ENCODE data around the gene VASN.

The VASN gene

GRCh38 chr16:4373356-4373908, 1.8 kb downstream of the VASN start:
- no peak for DNase-seq

GRCh38 chr16:4373909-4374742, 2.5 kb downstream of the VASN start:
- no peak for DNase-seq

- DNase-seq, result no peak
These were observed 4.1 kb downstream of the VASN start for GRCh38 chr16:4375717-4376116.

DNA sequence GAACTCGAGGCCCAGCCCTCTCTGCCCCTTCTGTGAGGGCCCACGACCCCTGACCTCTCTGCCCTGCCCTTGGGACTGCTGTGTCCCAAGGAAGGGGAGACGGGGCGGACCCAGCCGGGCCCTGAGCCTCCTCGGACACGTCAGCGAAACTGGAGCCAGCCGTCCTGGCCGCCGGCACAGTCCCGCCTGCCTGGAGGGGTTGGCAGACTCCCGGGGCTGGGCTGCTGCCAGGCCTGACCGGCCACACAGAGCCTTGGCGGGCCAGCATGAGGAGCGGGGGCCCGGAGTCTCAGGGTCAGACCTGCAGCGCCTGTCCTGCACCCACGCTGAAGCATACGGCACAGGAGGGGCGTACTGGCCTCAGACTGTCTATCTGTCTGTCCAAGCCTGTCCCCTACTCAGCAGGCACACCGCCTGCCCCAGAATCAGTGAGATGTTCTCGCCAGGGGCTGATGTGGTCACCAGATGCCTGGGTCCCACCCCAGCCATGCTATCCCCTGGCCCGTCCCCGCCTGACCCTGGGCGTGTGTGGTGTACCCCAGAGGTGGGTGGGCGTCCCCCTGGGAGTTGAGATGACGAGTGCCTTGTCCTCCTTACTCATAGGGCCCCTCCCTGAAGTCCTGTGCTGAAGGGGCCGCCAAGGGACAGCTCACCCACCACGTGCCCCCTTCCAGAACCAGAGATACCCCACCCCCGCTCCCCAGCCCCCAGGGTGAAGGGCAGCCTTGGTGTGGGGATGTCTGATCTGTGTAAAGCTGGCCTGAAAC, 4.7 kb downstream of the VASN start:
- no peak for DNase-seq

DNA sequence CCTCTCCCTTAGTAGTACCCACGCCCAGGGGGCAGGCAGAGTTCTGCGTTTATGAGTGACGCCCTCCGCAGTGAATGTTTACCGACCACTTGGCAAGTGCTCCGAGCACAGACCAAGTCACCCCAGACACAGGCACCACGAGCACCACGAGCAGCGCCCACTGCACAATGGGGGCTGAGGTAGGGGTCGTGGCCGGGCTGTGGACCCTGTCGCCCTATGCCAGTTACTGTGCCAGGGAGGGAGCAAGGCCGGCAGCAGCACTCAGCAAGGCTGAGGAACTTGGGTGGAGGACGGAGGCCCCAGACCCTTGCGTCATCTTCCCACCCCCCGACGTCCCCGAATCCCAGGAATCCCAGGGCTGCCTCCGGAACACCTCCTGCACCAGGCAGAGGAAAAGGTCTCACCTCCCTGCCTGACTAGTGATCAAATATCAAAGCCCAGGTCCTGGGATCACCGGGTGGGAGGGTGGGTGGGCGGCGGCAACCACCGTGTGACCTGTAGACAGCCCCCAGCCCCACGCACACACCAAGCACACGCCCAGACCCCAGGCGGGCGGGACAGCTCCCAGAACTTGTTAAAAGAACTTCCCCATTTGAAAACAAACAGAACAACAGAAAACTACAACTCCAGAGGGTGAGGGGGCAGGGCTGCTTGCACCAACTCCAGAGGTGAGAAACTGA, 5.4 kb downstream of the VASN start:
- DNase-seq, result no peak

DNA sequence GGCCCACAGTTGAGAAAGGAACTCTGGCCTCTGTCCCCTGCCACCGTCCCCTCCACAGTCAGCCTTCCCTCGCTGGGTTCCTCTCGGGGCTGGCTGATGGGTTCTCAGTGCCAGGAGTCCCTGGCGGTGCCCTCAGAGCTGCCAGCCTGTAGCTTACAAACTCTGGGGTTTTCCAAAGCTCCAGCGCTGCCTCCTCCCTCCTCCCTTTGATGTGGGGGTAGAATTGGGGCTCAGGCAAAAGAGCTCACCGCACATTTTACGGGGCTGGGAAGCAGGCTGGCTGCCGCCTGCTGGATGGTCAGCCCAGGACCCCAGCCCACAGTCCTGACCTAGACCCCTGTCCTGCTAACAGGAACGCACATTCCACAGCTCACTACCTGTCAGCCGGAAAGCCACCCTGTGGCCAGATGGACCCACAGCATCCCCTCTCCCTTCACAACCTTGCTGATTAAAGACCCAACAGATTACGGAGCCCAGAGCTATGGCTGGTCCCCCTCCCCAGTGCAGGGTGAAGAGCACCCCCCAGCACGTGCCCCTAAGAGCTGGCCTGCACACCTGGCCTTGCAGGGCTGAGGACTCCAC, 6.0 kb downstream of the VASN start:
- no peak for DNase-seq

DNA sequence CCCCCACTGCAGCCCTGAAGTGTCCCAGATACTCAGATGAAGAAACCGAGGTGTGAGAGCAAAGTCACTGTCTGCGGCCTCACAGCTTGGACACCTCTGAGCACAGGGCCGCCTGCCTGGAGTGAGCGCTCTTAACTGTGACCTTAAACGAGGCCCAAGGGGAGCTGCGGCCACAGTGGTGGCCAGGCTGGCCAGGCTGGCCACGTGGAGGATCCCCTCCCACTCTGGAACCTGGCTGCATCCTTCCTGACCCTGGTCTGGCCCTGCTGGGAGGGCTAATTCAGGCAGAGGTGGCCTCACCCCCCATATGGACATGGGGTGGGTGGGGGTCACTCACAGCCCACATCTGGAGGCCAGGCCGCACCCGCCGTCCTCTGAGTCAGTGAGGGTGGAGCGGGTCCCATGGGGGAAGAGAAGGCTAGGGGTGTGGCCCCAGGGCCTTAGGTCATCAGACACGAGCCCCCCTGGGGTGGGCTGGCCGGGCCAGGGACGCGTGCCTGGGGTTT, 6.6 kb downstream of the VASN start:
- DNase-seq, result no peak

DNA sequence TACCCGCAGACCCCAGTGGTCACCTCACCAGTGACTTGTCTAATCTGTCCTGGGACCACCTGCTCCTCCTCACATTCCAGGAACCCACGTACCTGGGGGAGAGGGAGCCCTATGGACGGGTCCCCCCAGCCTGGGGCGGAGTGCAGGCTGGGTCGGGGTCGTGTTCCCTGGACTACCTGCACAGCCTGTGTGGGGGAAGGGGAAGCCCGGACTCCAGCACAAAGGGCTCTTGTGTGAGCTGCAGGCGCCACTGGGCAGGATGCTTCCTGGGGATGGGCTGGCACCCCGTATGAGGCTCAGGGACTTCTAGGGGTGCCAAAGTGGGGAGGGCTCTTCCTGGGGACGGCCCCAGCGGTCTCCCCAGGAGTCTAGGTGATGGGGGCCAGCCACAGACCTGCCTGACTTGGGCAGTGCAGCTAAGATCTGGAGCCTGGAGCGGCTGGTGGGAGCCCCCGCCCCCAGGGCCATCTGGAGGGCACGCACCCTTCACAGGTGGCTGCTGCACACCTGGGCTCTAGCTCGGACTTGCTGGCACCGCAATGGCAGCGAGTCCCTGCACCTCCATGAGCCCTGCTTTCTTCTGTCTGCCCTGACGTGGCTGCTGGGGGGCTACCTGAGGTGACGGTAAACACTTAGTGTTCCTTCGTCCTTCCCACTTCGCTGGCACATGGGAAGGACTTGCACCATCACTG, 7.5 kb downstream of the VASN start:
- DNase-seq, result no peak

GRCh38 chr16:4380119-4381063, 8.7 kb downstream of the VASN start:
- no peak for DNase-seq

DNA sequence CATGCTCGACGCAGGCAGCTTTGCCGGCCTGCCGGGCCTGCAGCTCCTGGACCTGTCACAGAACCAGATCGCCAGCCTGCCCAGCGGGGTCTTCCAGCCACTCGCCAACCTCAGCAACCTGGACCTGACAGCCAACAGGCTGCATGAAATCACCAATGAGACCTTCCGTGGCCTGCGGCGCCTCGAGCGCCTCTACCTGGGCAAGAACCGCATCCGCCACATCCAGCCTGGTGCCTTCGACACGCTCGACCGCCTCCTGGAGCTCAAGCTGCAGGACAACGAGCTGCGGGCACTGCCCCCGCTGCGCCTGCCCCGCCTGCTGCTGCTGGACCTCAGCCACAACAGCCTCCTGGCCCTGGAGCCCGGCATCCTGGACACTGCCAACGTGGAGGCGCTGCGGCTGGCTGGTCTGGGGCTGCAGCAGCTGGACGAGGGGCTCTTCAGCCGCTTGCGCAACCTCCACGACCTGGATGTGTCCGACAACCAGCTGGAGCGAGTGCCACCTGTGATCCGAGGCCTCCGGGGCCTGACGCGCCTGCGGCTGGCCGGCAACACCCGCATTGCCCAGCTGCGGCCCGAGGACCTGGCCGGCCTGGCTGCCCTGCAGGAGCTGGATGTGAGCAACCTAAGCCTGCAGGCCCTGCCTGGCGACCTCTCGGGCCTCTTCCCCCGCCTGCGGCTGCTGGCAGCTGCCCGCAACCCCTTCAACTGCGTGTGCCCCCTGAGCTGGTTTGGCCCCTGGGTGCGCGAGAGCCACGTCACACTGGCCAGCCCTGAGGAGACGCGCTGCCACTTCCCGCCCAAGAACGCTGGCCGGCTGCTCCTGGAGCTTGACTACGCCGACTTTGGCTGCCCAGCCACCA, 9.7 kb downstream of the VASN start:
- no peak for DNase-seq

DNA sequence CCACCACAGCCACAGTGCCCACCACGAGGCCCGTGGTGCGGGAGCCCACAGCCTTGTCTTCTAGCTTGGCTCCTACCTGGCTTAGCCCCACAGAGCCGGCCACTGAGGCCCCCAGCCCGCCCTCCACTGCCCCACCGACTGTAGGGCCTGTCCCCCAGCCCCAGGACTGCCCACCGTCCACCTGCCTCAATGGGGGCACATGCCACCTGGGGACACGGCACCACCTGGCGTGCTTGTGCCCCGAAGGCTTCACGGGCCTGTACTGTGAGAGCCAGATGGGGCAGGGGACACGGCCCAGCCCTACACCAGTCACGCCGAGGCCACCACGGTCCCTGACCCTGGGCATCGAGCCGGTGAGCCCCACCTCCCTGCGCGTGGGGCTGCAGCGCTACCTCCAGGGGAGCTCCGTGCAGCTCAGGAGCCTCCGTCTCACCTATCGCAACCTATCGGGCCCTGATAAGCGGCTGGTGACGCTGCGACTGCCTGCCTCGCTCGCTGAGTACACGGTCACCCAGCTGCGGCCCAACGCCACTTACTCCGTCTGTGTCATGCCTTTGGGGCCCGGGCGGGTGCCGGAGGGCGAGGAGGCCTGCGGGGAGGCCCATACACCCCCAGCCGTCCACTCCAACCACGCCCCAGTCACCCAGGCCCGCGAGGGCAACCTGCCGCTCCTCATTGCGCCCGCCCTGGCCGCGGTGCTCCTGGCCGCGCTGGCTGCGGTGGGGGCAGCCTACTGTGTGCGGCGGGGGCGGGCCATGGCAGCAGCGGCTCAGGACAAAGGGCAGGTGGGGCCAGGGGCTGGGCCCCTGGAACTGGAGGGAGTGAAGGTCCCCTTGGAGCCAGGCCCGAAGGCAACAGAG, 10.5 kb downstream of the VASN start:
- DNase-seq, result no peak

DNA sequence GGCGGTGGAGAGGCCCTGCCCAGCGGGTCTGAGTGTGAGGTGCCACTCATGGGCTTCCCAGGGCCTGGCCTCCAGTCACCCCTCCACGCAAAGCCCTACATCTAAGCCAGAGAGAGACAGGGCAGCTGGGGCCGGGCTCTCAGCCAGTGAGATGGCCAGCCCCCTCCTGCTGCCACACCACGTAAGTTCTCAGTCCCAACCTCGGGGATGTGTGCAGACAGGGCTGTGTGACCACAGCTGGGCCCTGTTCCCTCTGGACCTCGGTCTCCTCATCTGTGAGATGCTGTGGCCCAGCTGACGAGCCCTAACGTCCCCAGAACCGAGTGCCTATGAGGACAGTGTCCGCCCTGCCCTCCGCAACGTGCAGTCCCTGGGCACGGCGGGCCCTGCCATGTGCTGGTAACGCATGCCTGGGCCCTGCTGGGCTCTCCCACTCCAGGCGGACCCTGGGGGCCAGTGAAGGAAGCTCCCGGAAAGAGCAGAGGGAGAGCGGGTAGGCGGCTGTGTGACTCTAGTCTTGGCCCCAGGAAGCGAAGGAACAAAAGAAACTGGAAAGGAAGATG, 11.2 kb downstream of the VASN start:
- no peak for DNase-seq

DNA sequence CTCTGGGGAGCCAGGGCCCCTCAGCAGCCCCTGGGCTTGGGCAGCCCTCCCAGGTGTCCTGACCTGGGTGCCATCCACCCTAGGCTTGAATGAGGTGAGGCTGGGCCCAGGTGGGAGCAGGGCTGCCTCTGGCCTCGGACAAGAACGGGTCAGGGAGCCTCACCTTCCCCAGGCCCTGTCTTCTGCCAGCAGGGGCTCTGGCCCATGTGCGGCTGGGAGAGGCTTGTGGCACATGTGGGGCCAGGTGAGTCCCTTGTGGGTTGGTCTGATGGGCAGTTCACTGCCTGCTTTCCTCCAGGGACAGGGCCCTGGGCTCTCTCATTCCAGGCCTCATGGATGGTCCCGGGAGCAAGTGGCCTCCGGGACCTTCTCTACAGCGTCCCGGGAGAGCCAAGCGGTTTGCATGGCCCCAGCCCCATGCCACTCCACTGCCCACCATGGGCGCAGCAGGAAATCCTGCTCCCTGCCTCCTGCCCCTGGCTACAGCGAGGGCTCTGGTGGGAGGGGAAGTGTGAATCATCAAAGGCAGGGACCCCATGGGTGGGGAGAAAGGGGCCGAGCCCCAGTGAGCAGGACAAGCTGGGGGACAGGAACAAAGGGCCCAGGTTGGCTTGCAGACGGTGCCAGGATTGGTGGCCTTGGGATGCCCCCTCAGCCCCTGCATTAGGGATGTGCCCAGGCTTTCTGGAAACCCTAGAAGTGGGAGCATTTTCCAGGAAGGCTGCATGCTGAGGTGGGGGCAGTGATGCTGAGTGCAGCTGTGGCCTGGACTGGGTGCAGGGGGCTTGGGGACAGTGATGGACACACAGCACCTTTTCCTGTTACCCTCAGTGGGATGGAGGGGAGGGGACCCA, 12.2 kb downstream of the VASN start:
- DNase-seq, result no peak

- DNase-seq, result no peak
These were observed 12.9 kb downstream of the VASN start for GRCh38 chr16:4384509-4384942.

DNA sequence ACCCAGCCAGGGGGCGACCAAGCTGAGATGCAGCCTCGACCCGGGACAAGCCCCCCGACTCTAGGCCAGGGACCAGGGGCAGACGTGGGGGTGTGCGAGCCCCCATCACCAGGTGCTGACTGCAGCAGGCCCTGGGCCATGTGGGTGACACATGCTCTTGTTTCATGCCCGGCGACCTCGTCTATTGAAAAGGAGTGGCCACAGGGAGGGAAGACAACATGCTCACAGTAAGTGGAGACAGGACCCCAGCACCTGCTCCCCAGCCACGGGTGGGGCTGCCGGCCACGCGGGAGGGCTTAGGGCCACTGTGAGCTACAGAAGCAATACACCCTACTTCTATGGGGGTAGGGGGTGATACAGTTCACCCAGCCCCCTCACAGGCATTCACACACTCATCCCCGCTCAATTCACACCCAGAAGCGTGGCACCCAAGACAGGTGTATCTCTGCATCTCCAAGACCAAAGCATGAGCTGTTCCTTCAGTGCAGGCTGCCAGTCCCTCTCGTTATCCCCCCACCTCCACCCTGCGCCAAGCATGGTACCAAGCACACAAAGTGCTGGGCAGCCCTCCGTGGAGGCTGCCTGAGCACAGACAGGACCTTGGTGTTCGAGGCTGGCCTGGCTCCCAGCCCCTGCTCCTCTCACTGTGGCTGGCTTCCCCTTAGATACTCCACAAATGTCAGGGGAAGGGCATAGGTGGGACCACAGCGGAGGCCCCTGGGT, 13.6 kb downstream of the VASN start:
- no peak for DNase-seq

- DNase-seq, result no peak
These were observed 14.3 kb downstream of the VASN start for GRCh38 chr16:4385789-4386450.

All from 8988T (cell line).